Neural progenitor cell (in vitro differentiated cells): ENCODE data around the gene IL20RA. TPM values are rescaled to one million over a fixed set of nuclear protein-coding genes. Genes with fewer than 3 reads are reported as not detected.

Experiments
- DNase-seq: peaks from one replicate; pipeline ENCODE4 v3.0.0-alpha.2; 2016; ENCODE audit warnings: low spot score
- H2AFZ ChIP-seq: fragments of 200-600 bp; sonication (generic); replicated peaks from 2 replicates; pipeline ENCODE4 v1.6.1; 2016; ENCODE audit warnings: antibody characterized with exemption
- H3F3A ChIP-seq: fragments of 200-600 bp; sonication (generic); 2 replicates; pipeline ENCODE4 v1.6.1; 2016; ENCODE audit warnings: antibody characterized with exemption, low read depth
- H3K27ac ChIP-seq: fragments of 200-600 bp; sonication (generic); 2 replicates; pipeline ENCODE4 v1.5.1; 2016; ENCODE audit warnings: mild to moderate bottlenecking
- H3K27me3 ChIP-seq: fragments of 200-600 bp; sonication (generic); 2 replicates; pipeline ENCODE4 v1.6.1; 2016; ENCODE audit warnings: mild to moderate bottlenecking, moderate library complexity
- H3K36me3 ChIP-seq: fragments of 200-600 bp; sonication (generic); 2 replicates; pipeline ENCODE4 v1.5.1; 2016
- H3K4me1 ChIP-seq: fragments of 200-600 bp; sonication (generic); 2 replicates; pipeline ENCODE4 v1.6.1; 2016; ENCODE audit warnings: mixed run types
- H3K4me2 ChIP-seq: fragments of 200-600 bp; sonication (generic); 2 replicates; pipeline ENCODE4 v1.6.1; 2016
- H3K4me3 ChIP-seq: fragments of 200-600 bp; sonication (generic); 2 replicates; pipeline ENCODE4 v1.5.1; 2016
- H3K79me2 ChIP-seq: fragments of 200-600 bp; sonication (generic); 2 replicates; pipeline ENCODE4 v1.6.1; 2016; ENCODE audit warnings: low read depth
- H3K9ac ChIP-seq: fragments of 200-600 bp; sonication (generic); 2 replicates; pipeline ENCODE4 v1.6.1; 2016
- H3K9me3 ChIP-seq: fragments of 200-600 bp; sonication (generic); 2 replicates; pipeline ENCODE4 v1.5.1; 2016; ENCODE audit warnings: low read depth
- H4K20me1 ChIP-seq: fragments of 200-600 bp; sonication (generic); 2 replicates; pipeline ENCODE4 v1.6.1; 2016; ENCODE audit warnings: low read depth
- H3K27ac Mint-ChIP-seq: 3 replicates; pipeline ENCODE4 v1.8.0; 2021; ENCODE audit warnings: mixed read lengths
- H3K27me3 Mint-ChIP-seq: 2 replicates; pipeline ENCODE4 v1.8.0; 2022; ENCODE audit warnings: low read depth, mild to moderate bottlenecking, inconsistent platforms, moderate library complexity, mixed read lengths; ENCODE audit not compliant: insufficient read depth
- H3K36me3 Mint-ChIP-seq: 3 replicates; pipeline ENCODE4 v1.8.0; 2021; ENCODE audit warnings: mixed read lengths
- H3K4me1 Mint-ChIP-seq: 3 replicates; pipeline ENCODE4 v1.8.0; 2021; ENCODE audit warnings: mixed read lengths
- H3K4me3 Mint-ChIP-seq: 3 replicates; pipeline ENCODE4 v1.8.0; 2021; ENCODE audit warnings: mild to moderate bottlenecking, moderate library complexity, mixed read lengths
- H3K9me3 Mint-ChIP-seq: 3 replicates; pipeline ENCODE4 v1.8.0; 2020; ENCODE audit warnings: mixed read lengths
- CTCF ChIP-seq: fragments of 200-600 bp; sonication (generic); IDR thresholded peaks from 2 replicates; pipeline ENCODE4 v1.5.1; 2017; ENCODE audit warnings: antibody characterized with exemption, mild to moderate bottlenecking
- EZH2 ChIP-seq: fragments of 200-600 bp; sonication (generic); IDR thresholded peaks from 2 replicates; pipeline ENCODE4 v1.6.1; 2017; ENCODE audit warnings: antibody characterized with exemption, mild to moderate bottlenecking, moderate library complexity
- EZH2phosphoT487 ChIP-seq: fragments of 200-600 bp; sonication (generic); IDR thresholded peaks from 2 replicates; pipeline ENCODE4 v1.6.1; 2017; ENCODE audit warnings: antibody characterized with exemption
- total RNA-seq: library from RNA; depleted of rRNA; stranded (reverse); fragments of >200 nt; gene quantifications from 2 replicates; pipeline ENCODE4 v1.2.3, GENCODE V29; 2015; ENCODE audit warnings: low replicate concordance

IL20RA gene
- total RNA-seq, 1 donor from 2014 or later: not detected

DNA sequence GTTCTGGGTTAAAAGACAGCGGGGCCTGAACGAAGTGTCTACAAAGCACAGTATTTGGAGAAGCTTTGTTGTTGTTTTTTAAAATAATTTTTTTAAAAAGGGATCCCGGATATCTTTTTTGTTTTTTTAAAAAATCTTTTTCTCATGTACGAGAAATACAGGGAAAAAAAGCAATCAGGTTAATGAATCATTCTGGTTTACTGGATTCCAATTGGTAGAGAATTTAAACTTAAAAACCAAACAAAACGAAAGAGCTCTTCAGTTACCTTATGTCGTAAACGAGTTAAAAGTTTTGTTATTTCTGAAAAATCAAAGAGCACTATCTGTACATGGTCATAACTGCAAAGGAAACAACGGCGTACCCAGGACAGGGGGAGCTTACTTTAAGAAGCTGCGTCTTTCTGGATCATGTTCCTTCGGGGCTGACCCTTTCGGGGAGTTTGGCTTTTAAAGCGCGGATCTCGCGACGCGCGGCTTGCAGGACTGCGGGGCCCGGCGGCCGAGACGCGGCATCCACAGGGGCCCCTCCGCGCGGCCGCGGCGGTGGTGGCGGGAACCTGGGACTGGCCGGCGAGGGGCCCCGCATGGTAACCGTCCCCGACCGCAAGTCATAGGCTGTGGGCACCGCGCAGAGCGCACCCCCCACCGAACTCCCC, 927 bp downstream of the IL20RA start:
- Mint-ChIP-seq H3K4me1 (peaks cover 3% of the 10 kb centered on the region), H3K36me3 (peaks cover 2% of the 10 kb centered on the region), H3K9me3 (peaks cover 11% of the 10 kb centered on the region), H3K27ac (no peak overlapping the region), H3K4me3 (peak overlapping the region; percentile 84), H3K27me3 (peaks cover 20% of the 10 kb centered on the region)
- no peaks in the 10 kb centered on the region for H4K20me1 ChIP-seq
- no peak overlapping the region for H3K9ac ChIP-seq
- H3K36me3 ChIP-seq: no peaks in the 10 kb centered on the region
- peaks cover 71% of the 10 kb centered on the region for H3K27me3 ChIP-seq
- H3F3A ChIP-seq: no peaks in the 10 kb centered on the region
- peak overlapping the region; percentile 98 for H3K4me2 ChIP-seq
- TF ChIP-seq EZH2phosphoT487 (peak; percentile 80), EZH2 (no peak)
- DNase-seq: peak; percentile 62
- H3K4me3 ChIP-seq: peak overlapping the region; percentile 68
- no peak overlapping the region for H3K27ac ChIP-seq
- H3K79me2 ChIP-seq: no peaks in the 10 kb centered on the region
- H3K9me3 ChIP-seq: no peaks in the 10 kb centered on the region
- H3K4me1 ChIP-seq: peaks cover 6% of the 10 kb centered on the region
- H2AFZ ChIP-seq: peak overlapping the region; percentile 77

DNA sequence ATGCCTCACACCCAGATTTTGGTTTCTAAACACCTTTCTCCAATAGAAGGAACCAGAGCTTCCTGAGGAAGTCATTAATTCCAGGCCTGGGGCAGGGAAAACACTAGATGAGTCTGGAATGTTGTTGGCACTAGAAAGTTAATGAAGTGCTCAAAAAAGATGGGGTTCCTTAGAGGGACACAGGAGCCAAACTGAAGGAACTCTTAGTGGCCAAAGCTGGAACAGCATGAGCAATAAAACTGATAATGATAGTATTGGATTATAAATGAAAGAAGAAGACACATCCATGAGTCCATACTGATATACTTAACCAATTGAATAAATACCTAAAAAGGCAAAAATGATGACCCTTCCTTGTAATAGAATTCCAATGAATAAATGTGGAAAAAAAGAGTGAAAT, 4.4 kb downstream of the IL20RA start:
- H3K27me3 Mint-ChIP-seq: peaks cover 19% of the 10 kb centered on the region
- Histone ChIP-seq H3K27me3 (peaks cover 45% of the 10 kb centered on the region), H3K27ac (no peak overlapping the region), H3K4me1 (peaks cover 6% of the 10 kb centered on the region), H3F3A (no peaks in the 10 kb centered on the region), H3K9me3 (no peaks in the 10 kb centered on the region), H3K36me3 (no peaks in the 10 kb centered on the region), H2AFZ (no peak overlapping the region), H3K4me3 (no peak overlapping the region), H3K4me2 (no peak overlapping the region), H3K9ac (no peak overlapping the region), H3K79me2 (no peaks in the 10 kb centered on the region), H4K20me1 (no peaks in the 10 kb centered on the region)
- peaks cover 2% of the 10 kb centered on the region for H3K36me3 Mint-ChIP-seq
- DNase-seq: no peak
- H3K4me1 Mint-ChIP-seq: peaks cover 3% of the 10 kb centered on the region
- TF ChIP-seq EZH2 (no peak), CTCF (peak; percentile 9)
- H3K4me3 Mint-ChIP-seq: no peak overlapping the region
- H3K9me3 Mint-ChIP-seq: peaks cover 11% of the 10 kb centered on the region
- no peak overlapping the region for H3K27ac Mint-ChIP-seq

DNA sequence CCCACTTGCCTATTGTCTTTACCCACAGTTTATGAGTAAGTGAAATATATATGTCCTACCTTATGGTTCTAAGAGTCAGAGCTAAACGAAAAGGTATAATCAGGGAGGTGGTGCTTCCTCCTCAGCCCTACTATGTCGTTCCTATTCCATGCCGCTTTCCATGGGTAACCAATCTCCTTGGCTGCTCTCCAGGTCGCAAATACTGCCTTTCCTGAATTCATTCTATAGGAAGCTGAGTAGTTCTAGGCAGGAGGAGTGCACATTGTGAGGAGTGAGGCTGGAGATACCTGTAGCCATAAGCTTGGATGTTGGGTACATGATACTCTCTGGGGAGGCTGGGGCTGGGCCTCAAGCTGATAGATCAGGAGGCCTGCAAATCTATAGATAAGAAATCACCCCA, 5.8 kb downstream of the IL20RA start:
- Mint-ChIP-seq H3K9me3 (peaks cover 8% of the 10 kb centered on the region), H3K36me3 (peaks cover 2% of the 10 kb centered on the region), H3K27me3 (peaks cover 13% of the 10 kb centered on the region), H3K27ac (no peak overlapping the region), H3K4me1 (peaks cover 3% of the 10 kb centered on the region), H3K4me3 (no peak overlapping the region)
- Histone ChIP-seq H3K79me2 (no peaks in the 10 kb centered on the region), H3K36me3 (no peaks in the 10 kb centered on the region), H3K27ac (no peak overlapping the region), H4K20me1 (no peaks in the 10 kb centered on the region), H2AFZ (no peak overlapping the region), H3K4me2 (no peak overlapping the region), H3K4me1 (peaks cover 6% of the 10 kb centered on the region), H3F3A (no peaks in the 10 kb centered on the region), H3K4me3 (no peak overlapping the region), H3K9ac (no peak overlapping the region), H3K9me3 (no peaks in the 10 kb centered on the region), H3K27me3 (peaks cover 31% of the 10 kb centered on the region)
- TF ChIP-seq CTCF (no peak), EZH2 (no peak), EZH2phosphoT487 (no peak)
- DNase-seq: no peak

DNA sequence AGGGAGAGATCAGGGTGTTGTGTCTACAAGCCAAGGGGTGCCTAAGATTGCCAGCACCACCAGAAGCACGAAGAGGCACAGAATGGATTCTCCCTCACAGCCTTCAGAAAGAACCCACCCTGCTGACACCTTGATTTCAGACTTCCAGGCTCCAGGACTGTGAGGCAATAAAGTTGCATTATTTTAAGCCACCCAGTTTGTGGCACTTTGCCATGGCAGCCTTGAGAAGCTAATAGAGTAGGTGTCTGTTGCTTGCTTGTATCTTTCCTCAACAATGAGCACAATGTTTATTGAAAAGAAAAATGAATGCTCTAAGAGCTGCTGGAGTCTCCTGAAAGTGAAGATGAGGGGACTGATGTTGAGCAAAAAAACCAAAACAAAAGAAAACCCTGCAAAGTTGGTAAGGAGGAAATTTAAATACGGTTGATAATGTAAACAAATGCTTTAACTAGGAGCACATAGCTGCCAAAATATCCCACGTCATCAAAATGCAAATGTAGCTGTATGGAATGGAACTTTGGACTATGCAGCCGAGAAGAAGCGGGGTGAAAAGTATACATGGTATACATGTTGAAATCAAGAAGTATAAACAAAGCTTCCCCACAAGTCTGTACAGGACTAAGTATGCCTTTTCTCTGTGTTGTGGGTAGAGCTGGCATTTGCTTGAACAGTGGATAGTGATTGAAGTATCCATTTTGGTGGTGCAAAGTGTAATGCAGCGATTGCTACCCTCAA, 8.0 kb downstream of the IL20RA start:
- Mint-ChIP-seq H3K4me3 (no peak overlapping the region), H3K36me3 (peaks cover 2% of the 10 kb centered on the region), H3K27ac (no peak overlapping the region), H3K27me3 (peaks cover 2% of the 10 kb centered on the region), H3K9me3 (peaks cover 8% of the 10 kb centered on the region), H3K4me1 (no peaks in the 10 kb centered on the region)
- Histone ChIP-seq H3K79me2 (no peaks in the 10 kb centered on the region), H3K27me3 (peaks cover 8% of the 10 kb centered on the region), H3K4me3 (no peak overlapping the region), H3F3A (no peaks in the 10 kb centered on the region), H3K36me3 (no peaks in the 10 kb centered on the region), H3K27ac (no peak overlapping the region), H2AFZ (no peak overlapping the region), H3K9ac (no peak overlapping the region), H3K9me3 (no peaks in the 10 kb centered on the region), H3K4me1 (no peaks in the 10 kb centered on the region), H3K4me2 (no peak overlapping the region), H4K20me1 (no peaks in the 10 kb centered on the region)
- no peak for DNase-seq
- TF ChIP-seq CTCF: no peak
- no peak for TF ChIP-seq EZH2
- no peak for TF ChIP-seq EZH2phosphoT487
